Body of pancreas (tissue), 4 donors: Measurements from ENCODE around the gene IL34. TPM values are rescaled to one million over a fixed set of nuclear protein-coding genes. Genes with fewer than 3 reads are reported as not detected.

Source experiments
- ATAC-seq: fragments of 150-250 bp; one replicate; pipeline ENCODE4 v1.9.1; 2016
- DNase-seq, 4 donors: peaks; one replicate each; pipeline ENCODE4 v3.0.0-alpha.2; 2019
- H3K27ac ChIP-seq, 4 donors: fragments of 200-600 bp; sonication (generic); 1 replicate in 3 of 4; 2 replicates in 1 of 4; pipeline versions ENCODE4 v1.5.1 to v1.6.1; 2016 to 2019; ENCODE audit warnings: mild to moderate bottlenecking in 1 of 4, mixed read lengths in 1 of 4, moderate library complexity in 1 of 4
- H3K27me3 ChIP-seq, 2 donors: fragments of 200-600 bp; sonication (generic); one replicate each; pipeline ENCODE4 v1.6.0; 2016; ENCODE audit warnings: mild to moderate bottlenecking in 1 of 2
- H3K36me3 ChIP-seq, 2 donors: fragments of 200-600 bp; sonication (generic); replicated peaks in 1 of 2; 2 replicates each; pipeline ENCODE4 v1.5.1; 2016; ENCODE audit warnings: low read depth in 2 of 2; ENCODE audit not compliant: insufficient read depth in 1 of 2
- H3K4me1 ChIP-seq: fragments of 200-600 bp; sonication (generic); one replicate; pipeline ENCODE4 v1.6.0; 2016
- H3K4me3 ChIP-seq, 2 donors: fragments of 200-600 bp; sonication (generic); 1 replicate in 1 of 2; 2 replicates in 1 of 2; pipeline ENCODE4 v1.5.1; 2016 to 2019
- H3K9me3 ChIP-seq, 3 donors: fragments of 200-600 bp; sonication (generic); 1 replicate in 2 of 3; 2 replicates in 1 of 3; pipeline ENCODE4 v1.5.1; 2016
- CTCF ChIP-seq, 7 experiments: fragments of 450-650 bp in 4 of 7; fragments of 200-600 bp in 3 of 7; sonication (generic) in 3 of 7; IDR thresholded peaks; one replicate each; pipeline ENCODE4 v1.5.1; 2016 to 2019; ENCODE audit warnings: antibody characterized with exemption in 7 of 7
- POLR2A ChIP-seq, 3 donors: fragments of 450-650 bp; IDR thresholded peaks; one replicate each; pipeline ENCODE4 v1.6.1; 2016; ENCODE audit warnings: antibody characterized with exemption in 3 of 3, mild to moderate bottlenecking in 2 of 3
- WGBS, 2 donors: methylation state at CpG; one replicate each; pipeline ENCODE4 v1.1.5; 2017; 5-methylcytosine and 5-hydroxymethylcytosine counted together
- intact Hi-C: fragments of 100-400 bp; cut with DNase I; formaldehyde crosslinking; loops from one replicate; pipeline ENCODE4 v1.15.1; 2023
- total RNA-seq, 2 donors: library from RNA; depleted of rRNA; stranded (reverse); fragments of >200 nt; gene quantifications; one replicate each; pipeline ENCODE4 v1.1.0, GENCODE V29; 2016

The IL34 gene
- total RNA-seq, 2 donors from 2014 or later: 0.78 to 3.0 TPM

- no peak for DNase-seq
- peak overlapping the region in 3 of 4 donors; percentile 45 to 75 (median 52) for H3K27ac ChIP-seq
Observed at GRCh38 chr16:70682239-70683145, 36.1 kb downstream of the IL34 start.

GRCh38 chr16:70683146-70683944 is 37.0 kb downstream of the IL34 start:
- DNase-seq (no peak), ATAC-seq (no peak)
- no peak overlapping the region for H3K4me3 ChIP-seq
- no peaks in the 10 kb centered on the region for H3K27me3 ChIP-seq
- H3K9me3 ChIP-seq: no peaks in the 10 kb centered on the region
- WGBS, 2 donors: 86 to 88% methylated on average over 7 to 13 of the region's 13 CpGs
- intact Hi-C loops: no loop called here
- H3K27ac ChIP-seq: peak overlapping the region in 3 of 4 donors; percentile 16 to 75 (median 19)
- no peak for TF ChIP-seq CTCF (IDR thresholded peaks at IDR 0.05)
- no peak for TF ChIP-seq POLR2A (IDR thresholded peaks at IDR 0.05)
- H3K36me3 ChIP-seq: no peaks in the 10 kb centered on the region
- H3K4me1 ChIP-seq: peaks cover 66% of the 10 kb centered on the region

More at GRCh38 chr16:70682239-70683145, 36.1 kb downstream of the IL34 start:
- Histone ChIP-seq H3K4me3 (no peak overlapping the region), H3K9me3 (no peaks in the 10 kb centered on the region), H3K27me3 (no peaks in the 10 kb centered on the region), H3K36me3 (no peaks in the 10 kb centered on the region), H3K4me1 (peaks cover 63% of the 10 kb centered on the region)
- ATAC-seq: no peak
- TF ChIP-seq CTCF (IDR thresholded peaks at IDR 0.05) (no peak), POLR2A (IDR thresholded peaks at IDR 0.05) (no peak)
- intact Hi-C loops: no loop called here
- WGBS, 2 donors: 69 to 70% methylated on average over 14 of the region's 14 CpGs

- 70 to 73% methylated on average over 6 to 12 of the region's 14 CpGs for WGBS, 2 donors
- H3K27ac ChIP-seq: peak overlapping the region in 3 of 4 donors; percentile 16 to 75 (median 72)
- no peak for DNase-seq
- no peak for TF ChIP-seq POLR2A (IDR thresholded peaks at IDR 0.05)
- no peak for ATAC-seq
- intact Hi-C loops: no loop called here
- peaks cover 76% of the 10 kb centered on the region for H3K4me1 ChIP-seq
- H3K9me3 ChIP-seq: no peaks in the 10 kb centered on the region
- no peaks in the 10 kb centered on the region for H3K36me3 ChIP-seq
- H3K27me3 ChIP-seq: no peaks in the 10 kb centered on the region
- H3K4me3 ChIP-seq: peak overlapping the region in 1 of 2 donors; percentile 21
Observed at GRCh38 chr16:70684146-70685060, 38.0 kb downstream of the IL34 start.

- Histone ChIP-seq H3K9me3 (no peaks in the 10 kb centered on the region), H3K27me3 (no peaks in the 10 kb centered on the region), H3K36me3 (no peaks in the 10 kb centered on the region), H3K4me3 (peak overlapping the region in 1 of 2 donors; percentile 21), H3K27ac (peak overlapping the region; percentile 21 to 75 (median 54)), H3K4me1 (peaks cover 74% of the 10 kb centered on the region)
- DNase-seq: peak in 2 of 4 donors; percentile 32 to 36
- intact Hi-C loops: no loop called here
- 3 to 11% methylated on average over 19 to 78 of the region's 90 CpGs for WGBS, 2 donors
- no peak for TF ChIP-seq POLR2A (IDR thresholded peaks at IDR 0.05)
- no peak for TF ChIP-seq CTCF (IDR thresholded peaks at IDR 0.05)
- ATAC-seq: peak; percentile 66
Observed at GRCh38 chr16:70685061-70685937, 38.9 kb downstream of the IL34 start.
